Panc1 (cell line): ENCODE results near the gene PCK2. TPM values are rescaled to one million over a fixed set of nuclear protein-coding genes. Genes with fewer than 3 reads are reported as not detected.

ENCODE experiments used
- ATAC-seq: fragments of 200-7000 bp; cut with Tn5 transposase; 2 replicates; pipeline ENCODE4 v1.9.1; 2020; ENCODE audit warnings: mild to moderate bottlenecking, moderate library complexity
- BruUV-seq: library from RNA; stranded (reverse); fragments of 400-500 nt; replicated peaks from 2 replicates; lab custom pipeline; 2021; lab: Mats Ljungman, UMichigan
- CTCF ChIA-PET: fragments of 300-600 bp; sonication (Branson Sonifier 250); formaldehyde crosslinking; loops from one replicate; lab custom pipeline; 2022; ENCODE audit warnings: antibody characterized with exemption; lab: Charles Lee
- POLR2A ChIA-PET: fragments of 300-600 bp; sonication (Branson Sonifier 250); formaldehyde crosslinking; loops from one replicate; lab custom pipeline; 2022; ENCODE audit warnings: antibody characterized with exemption; lab: Charles Lee
- DNase-seq: peaks from one replicate; pipeline ENCODE4 v3.0.0-alpha.2; 2010; ENCODE audit warnings: low read depth, low spot score
- H3K27ac ChIP-seq: 2 replicates; pipeline ENCODE4 v1.5.1; 2011; ENCODE audit warnings: mild to moderate bottlenecking, low read length, inconsistent platforms
- H3K27me3 ChIP-seq: fragments of 200-500 bp; sonication (Bioruptor generic); 2 replicates; pipeline ENCODE4 v1.6.0; 2014; ENCODE audit warnings: low read length, inconsistent platforms; ENCODE audit not compliant: control insufficient read depth, insufficient read depth
- H3K36me3 ChIP-seq: fragments of 200-500 bp; sonication (Bioruptor generic); 2 replicates; pipeline ENCODE4 v1.5.1; 2014; ENCODE audit warnings: inconsistent platforms, mild to moderate bottlenecking, low read length, moderate library complexity; ENCODE audit not compliant: control insufficient read depth, insufficient read depth
- H3K4me1 ChIP-seq: 2 replicates; pipeline ENCODE4 v1.5.1; 2011; ENCODE audit warnings: inconsistent platforms, mild to moderate bottlenecking, low read length, moderate library complexity; ENCODE audit not compliant: control insufficient read depth, insufficient read depth
- H3K4me3 ChIP-seq, 2 experiments: 2 replicates each; pipeline ENCODE4 v1.5.1; 2011 to 2012; ENCODE audit warnings: low read depth in 2 of 2, low read length in 2 of 2, mild to moderate bottlenecking in 2 of 2, inconsistent platforms in 1 of 2, moderate library complexity in 1 of 2
- H3K9me3 ChIP-seq: fragments of 200-500 bp; sonication (Bioruptor generic); 2 replicates; pipeline ENCODE4 v1.5.1; 2014; ENCODE audit warnings: low read depth, mild to moderate bottlenecking, inconsistent platforms, low read length, moderate library complexity; ENCODE audit not compliant: control insufficient read depth, insufficient read depth
- CTCF ChIP-seq: fragments of 450-650 bp; IDR thresholded peaks from 2 replicates; pipeline ENCODE4 v1.5.1; 2017; ENCODE audit warnings: mild to moderate bottlenecking
- POLR2AphosphoS5 ChIP-seq: IDR thresholded peaks from 2 replicates; pipeline ENCODE4 v1.6.1; 2012; ENCODE audit warnings: mild to moderate bottlenecking, low read depth, low read length, moderate library complexity
- REST ChIP-seq, 2 experiments: IDR thresholded peaks; 2 replicates each; pipeline ENCODE4 v1.6.1; 2011 to 2012; ENCODE audit warnings: low read depth in 2 of 2, control low read depth in 1 of 2, low read length in 1 of 2, mild to moderate bottlenecking in 1 of 2, moderate library complexity in 1 of 2; ENCODE audit not compliant: insufficient read depth in 1 of 2
- SIN3A ChIP-seq: IDR thresholded peaks from 2 replicates; pipeline ENCODE4 v1.6.1; 2012; ENCODE audit warnings: low read depth, mild to moderate bottlenecking, low read length, moderate library complexity, borderline replicate concordance; ENCODE audit not compliant: insufficient read depth
- TCF7L2 ChIP-seq: IDR thresholded peaks from 2 replicates; pipeline ENCODE4 v1.6.1; 2011; ENCODE audit warnings: mild to moderate bottlenecking, low read depth, low read length, inconsistent platforms
- in situ Hi-C: cut with HindIII; loops from 2 replicates; pipeline ENCODE4 v1.10.0; 2016; ENCODE audit warnings: low sequenced_read_pairs, low pct_unique_long_range_greater_than_20kb
- intact Hi-C: fragments of 100-400 bp; cut with micrococcal nuclease; formaldehyde crosslinking; loops from one replicate; pipeline ENCODE4 v1.10.0; 2022; ENCODE audit not compliant: unreplicated experiment
- total RNA-seq: library from RNA; stranded (reverse); gene quantifications from one replicate; pipeline ENCODE4 v1.2.1, GENCODE V29; 2021; ENCODE audit not compliant: unreplicated experiment

The PCK2 gene
- total RNA-seq, 1 experiment from 2014 or later, result 24.5 TPM

GRCh38 chr14:24072436-24072835, 21.7 kb upstream of the PCK2 start:
- no peaks in the 10 kb centered on the region for H3K27me3 ChIP-seq
- no peak overlapping the region for H3K4me3 ChIP-seq
- no peaks in the 10 kb centered on the region for H3K9me3 ChIP-seq
- POLR2A ChIA-PET, result interaction anchor here (0.6 kb wide), 2 partner anchors 20 to 38 kb away, joined by 3 to 18 read pairs; partner anchors contain the start of gene CARMIL3
- H3K4me1 ChIP-seq, result no peaks in the 10 kb centered on the region
- ATAC-seq, result no peak
- H3K36me3 ChIP-seq, result no peaks in the 10 kb centered on the region
- CTCF ChIA-PET, result no interaction called here
- intact Hi-C loops (no loop called here), in situ Hi-C loops (no loop called here)
- no peak for DNase-seq
- no peak overlapping the region for H3K27ac ChIP-seq
- no peak for TF ChIP-seq REST (IDR thresholded peaks at IDR 0.05; ENCODE audit: insufficient read depth in 1 of 2, low read depth in 2 of 2, low read length in 1 of 2)
- no peak for TF ChIP-seq TCF7L2
- TF ChIP-seq POLR2AphosphoS5, result no peak
- no peak for TF ChIP-seq CTCF
- no peak for TF ChIP-seq SIN3A
- BruUV-seq, result no TSS peak

- TF ChIP-seq TCF7L2 (no peak), REST (IDR thresholded peaks at IDR 0.05; ENCODE audit: insufficient read depth in 1 of 2, low read depth in 2 of 2, low read length in 1 of 2) (no peak), POLR2AphosphoS5 (no peak), SIN3A (no peak), CTCF (no peak)
- H3K4me3 ChIP-seq, result no peak overlapping the region
- no peak for DNase-seq
- H3K9me3 ChIP-seq, result no peaks in the 10 kb centered on the region
- intact Hi-C loops (no loop called here), in situ Hi-C loops (no loop called here)
- ChIA-PET CTCF (no interaction called here), POLR2A (interaction anchor here (0.6 kb wide), 1 partner anchor 21 kb away, joined by 3 read pairs; the partner anchor contains the start of gene CARMIL3)
- no peak overlapping the region for H3K27ac ChIP-seq
- BruUV-seq, result no TSS peak
- no peaks in the 10 kb centered on the region for H3K36me3 ChIP-seq
- ATAC-seq, result no peak
- H3K27me3 ChIP-seq, result no peaks in the 10 kb centered on the region
- no peaks in the 10 kb centered on the region for H3K4me1 ChIP-seq
Observed at GRCh38 chr14:24072881-24073877, 20.9 kb upstream of the PCK2 start.
